ENCODE data around the gene RBMY1J. TPM values are rescaled to one million over a fixed set of nuclear protein-coding genes. Genes with fewer than 3 reads are reported as not detected.
"Not testable (repeated sequence)": the region's sequence is repeated elsewhere in the genome, so short reads cannot be mapped to it uniquely, and the experiment has no call there.

Gene RBMY1J
- total RNA-seq, 2 experiments from 2014 or later, result not detected

DNA sequence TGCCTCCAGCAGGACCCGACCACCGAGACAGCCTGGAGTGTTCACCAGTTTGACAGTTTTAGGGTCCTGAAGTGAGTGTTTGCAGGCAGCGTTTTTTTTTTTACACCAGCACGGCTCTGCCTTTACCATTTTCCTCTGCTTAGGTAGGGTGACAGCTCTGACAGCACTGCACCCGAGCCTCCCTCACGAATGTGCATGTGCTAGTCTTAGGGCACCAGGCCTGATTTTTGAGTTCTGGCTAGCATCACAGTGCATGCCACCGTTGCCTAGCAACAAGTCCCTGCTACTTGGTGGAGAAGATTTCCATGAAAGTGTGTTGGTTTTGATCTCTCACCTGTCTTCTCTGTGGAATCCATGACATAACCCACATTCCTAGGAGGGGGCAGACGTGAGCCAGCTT is 52.3 kb downstream of the RBMY1J start:
- POLR2A ChIA-PET; H3K27me3 Mint-ChIP-seq; H3K4me1 Mint-ChIP-seq (ENCODE audit: low read depth); H3K27ac Mint-ChIP-seq; H3K27me3 ChIP-seq (ENCODE audit: control insufficient read depth in 1 of 2, insufficient read depth in 2 of 2, low read length in 2 of 2); intact Hi-C loops (cut with DNase I, micrococcal nuclease); H3K36me3 Mint-ChIP-seq (ENCODE audit: low read depth); H3K4me1 ChIP-seq (ENCODE audit: insufficient read depth, low read length); H3K4me3 Mint-ChIP-seq; DNase-seq; H3K4me3 ChIP-seq (ENCODE audit: low read length); H3K9me3 ChIP-seq (ENCODE audit: control insufficient read depth in 1 of 2, insufficient read depth in 1 of 2, low read length in 2 of 2); ATAC-seq (ENCODE audit: poor library complexity); H3K9me3 Mint-ChIP-seq; H3K27ac ChIP-seq (ENCODE audit: low read depth in 1 of 2, low read length in 2 of 2); CTCF ChIA-PET; H3K36me3 ChIP-seq (ENCODE audit: insufficient read depth, low read length): not testable (repeated sequence)

DNA sequence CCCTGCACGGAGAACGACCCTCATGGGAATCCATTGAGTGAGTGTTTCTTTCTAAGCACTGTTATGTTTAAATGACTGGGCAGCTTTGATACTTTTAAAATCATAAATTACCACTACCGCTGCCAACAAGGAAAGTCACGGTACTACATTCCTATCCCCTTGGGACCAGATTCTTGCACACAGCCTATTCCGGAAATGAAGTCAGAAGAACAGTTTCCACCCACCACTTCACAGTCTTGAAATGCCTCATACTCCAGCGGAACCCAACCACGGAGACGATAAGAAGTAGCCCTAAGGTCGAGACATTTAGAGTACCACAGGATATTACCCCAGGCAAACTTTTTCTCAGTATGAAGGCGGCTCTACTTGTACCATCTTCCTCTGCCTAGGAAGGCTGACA is 58.8 kb downstream of the RBMY1J start:
- H3K4me1 ChIP-seq (ENCODE audit: insufficient read depth, low read length); CTCF ChIA-PET; H3K27me3 ChIP-seq (ENCODE audit: control insufficient read depth in 1 of 2, insufficient read depth in 2 of 2, low read length in 2 of 2); intact Hi-C loops (cut with DNase I, micrococcal nuclease); ATAC-seq (ENCODE audit: poor library complexity); H3K4me3 Mint-ChIP-seq; H3K4me1 Mint-ChIP-seq (ENCODE audit: low read depth); POLR2A ChIA-PET; H3K27ac ChIP-seq (ENCODE audit: low read depth in 1 of 2, low read length in 2 of 2); DNase-seq; H3K27ac Mint-ChIP-seq; H3K9me3 ChIP-seq (ENCODE audit: control insufficient read depth in 1 of 2, insufficient read depth in 1 of 2, low read length in 2 of 2); H3K36me3 ChIP-seq (ENCODE audit: insufficient read depth, low read length); H3K27me3 Mint-ChIP-seq; H3K9me3 Mint-ChIP-seq; H3K4me3 ChIP-seq (ENCODE audit: low read length); H3K36me3 Mint-ChIP-seq (ENCODE audit: low read depth): not testable (repeated sequence)

Other genes with a start within 250 kb of the RBMY1J start
- not detected for gene RBMY1F, start 220.5 kb upstream of the RBMY1J start, total RNA-seq

All from CD4-positive, alpha-beta T cell (primary cell).